HCT116 (cell line): ENCODE data around the gene NEK7.

Experiments used
- CTCF ChIP-seq, 3 experiments: fragments of 200-600 bp in 1 of 3; sonication (generic) in 1 of 3; IDR thresholded peaks in 2 of 3; conservative IDR thresholded peaks in 1 of 3; 2 replicates each; pipeline ENCODE4 v1.5.1; 2012 to 2017; ENCODE audit warnings: low read depth in 2 of 3, low read length in 2 of 3, antibody characterized with exemption in 1 of 3, borderline replicate concordance in 1 of 3, control low read depth in 1 of 3, mild to moderate bottlenecking in 1 of 3, mixed read lengths in 1 of 3, mixed run types in 1 of 3, moderate library complexity in 1 of 3; ENCODE audit not compliant: insufficient read depth in 1 of 3
- FOSL1 ChIP-seq: IDR thresholded peaks from 2 replicates; pipeline ENCODE4 v1.6.1; 2012; ENCODE audit warnings: low read depth
- POLR2A ChIP-seq: IDR thresholded peaks from 2 replicates; pipeline ENCODE4 v1.7.0; 2011; ENCODE audit warnings: borderline replicate concordance; ENCODE audit not compliant: insufficient read depth, insufficient read length; ENCODE audit errors: extremely low read depth
- SIN3A ChIP-seq: IDR thresholded peaks from 2 replicates; pipeline ENCODE4 v1.6.1; 2012; ENCODE audit warnings: low read depth

- TF ChIP-seq CTCF (IDR thresholded peaks at IDR 0.05 in 2 of 3, conservative IDR thresholded peaks at IDR 0.05 in 1 of 3; ENCODE audit: borderline replicate concordance in 1 of 3, insufficient read depth in 1 of 3, low read depth in 2 of 3, low read length in 2 of 3) (no peak), FOSL1 (no peak), POLR2A (no peak), SIN3A (no peak)
Measured at GRCh38 chr1:198333744-198334143, 176.9 kb downstream of the NEK7 start.
